ENCODE measurements around the gene GUCY2C.

DNA sequence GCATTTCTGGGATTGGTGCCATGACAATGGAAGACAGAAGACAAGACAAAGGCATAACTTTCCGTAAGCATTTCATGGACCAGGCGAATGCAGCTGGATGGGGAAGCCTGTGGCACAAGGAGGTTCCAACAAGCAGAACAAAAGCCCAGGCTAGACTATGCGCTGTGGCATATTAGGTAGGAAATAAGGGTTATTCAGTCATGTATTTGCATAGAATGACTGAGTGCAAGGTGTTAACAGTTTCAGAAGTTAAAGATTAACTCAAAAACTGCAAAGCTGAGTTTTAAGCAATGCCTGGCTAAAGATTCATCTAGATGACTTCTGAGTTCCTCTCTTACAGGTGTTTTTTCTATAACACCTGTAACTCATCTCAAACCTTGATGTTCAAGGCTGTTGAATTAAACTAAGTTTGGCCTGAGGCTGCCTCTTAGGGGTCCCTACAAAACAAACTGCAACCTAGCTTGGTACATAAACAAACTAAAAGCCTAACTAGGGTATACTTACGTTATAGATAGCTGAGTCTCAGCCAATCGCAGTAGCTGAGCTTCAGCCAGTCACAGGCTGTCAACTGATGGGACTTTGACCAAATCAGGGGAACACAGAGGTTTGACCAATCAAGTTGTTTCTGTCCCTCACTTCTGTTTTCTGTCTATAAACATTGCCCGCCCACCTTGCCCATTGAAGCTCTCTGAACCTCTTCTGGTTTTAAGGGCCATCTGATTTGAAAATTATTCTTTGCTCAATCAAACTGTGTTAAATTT, 76.5 kb downstream of the GUCY2C start:
- TF ChIP-seq, protein P1, sequence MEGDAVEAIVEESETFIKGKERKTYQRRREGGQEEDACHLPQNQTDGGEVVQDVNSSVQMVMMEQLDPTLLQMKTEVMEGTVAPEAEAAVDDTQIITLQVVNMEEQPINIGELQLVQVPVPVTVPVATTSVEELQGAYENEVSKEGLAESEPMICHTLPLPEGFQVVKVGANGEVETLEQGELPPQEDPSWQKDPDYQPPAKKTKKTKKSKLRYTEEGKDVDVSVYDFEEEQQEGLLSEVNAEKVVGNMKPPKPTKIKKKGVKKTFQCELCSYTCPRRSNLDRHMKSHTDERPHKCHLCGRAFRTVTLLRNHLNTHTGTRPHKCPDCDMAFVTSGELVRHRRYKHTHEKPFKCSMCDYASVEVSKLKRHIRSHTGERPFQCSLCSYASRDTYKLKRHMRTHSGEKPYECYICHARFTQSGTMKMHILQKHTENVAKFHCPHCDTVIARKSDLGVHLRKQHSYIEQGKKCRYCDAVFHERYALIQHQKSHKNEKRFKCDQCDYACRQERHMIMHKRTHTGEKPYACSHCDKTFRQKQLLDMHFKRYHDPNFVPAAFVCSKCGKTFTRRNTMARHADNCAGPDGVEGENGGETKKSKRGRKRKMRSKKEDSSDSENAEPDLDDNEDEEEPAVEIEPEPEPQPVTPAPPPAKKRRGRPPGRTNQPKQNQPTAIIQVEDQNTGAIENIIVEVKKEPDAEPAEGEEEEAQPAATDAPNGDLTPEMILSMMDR (IDR thresholded peaks at IDR 0.05): no peak
- TF ChIP-seq POLR2AphosphoS5 (IDR thresholded peaks at IDR 0.05) (no peak), EP300 (IDR thresholded peaks at IDR 0.05) (no peak)

Measured in suprapubic skin (tissue), 4 donors.